ENCODE measurements around the gene P2RX3. TPM values are rescaled to one million over a fixed set of nuclear protein-coding genes. Genes with fewer than 3 reads are reported as not detected.

The P2RX3 gene
- total and polyA plus RNA-seq, 10 of the 15 experiments (the other 5 are each of a cell fraction or from before 2014, with no cell fraction given), result 0.05 to 0.12 TPM; not detected in 8

DNA sequence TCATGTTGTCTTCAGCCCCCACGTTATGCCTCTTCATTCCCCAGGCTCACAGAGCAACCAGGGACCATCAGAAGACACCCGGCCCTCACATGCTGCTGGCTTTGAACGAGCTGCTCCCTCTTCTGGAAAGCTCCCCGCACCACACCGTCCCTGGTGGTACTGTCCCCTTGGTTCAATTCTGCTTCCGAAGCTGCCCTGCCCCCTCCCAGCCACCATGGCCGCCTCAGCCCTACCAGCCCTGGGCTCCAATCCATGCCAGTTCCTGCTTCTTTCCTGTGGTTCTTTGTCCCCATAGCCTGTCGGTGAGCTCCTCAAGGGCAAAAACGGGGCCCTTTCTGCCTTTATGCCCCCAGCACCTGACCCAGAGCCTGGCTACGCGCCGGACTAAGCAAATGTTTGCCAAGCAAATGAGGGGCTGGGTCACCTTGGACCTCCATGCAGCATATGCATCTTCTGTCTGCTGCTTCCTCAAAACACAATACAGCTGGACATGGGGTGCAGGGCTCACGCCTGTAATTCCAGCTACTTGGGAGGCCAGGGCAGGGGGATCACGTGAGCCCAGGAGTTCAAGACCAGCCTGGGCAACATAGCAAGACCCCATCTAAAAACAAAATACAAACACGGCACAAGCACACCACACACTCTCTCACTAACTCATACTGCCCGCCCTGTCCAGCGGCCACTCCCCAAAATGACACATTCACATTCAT, 34.7 kb upstream of the P2RX3 start:
- ChIA-PET SMC1A (ENCODE audit: uncharacterized antibody, unreplicated experiment) (no interaction called here), RAD21 (ENCODE audit: unreplicated experiment) (no interaction called here), CTCF (interaction anchor here (0.8 kb wide), 1 partner anchor 8 kb away, joined by 3 read pairs; no protein-coding TSS in a partner anchor), POLR2A (no interaction called here)
- TF ChIP-seq, protein P1, sequence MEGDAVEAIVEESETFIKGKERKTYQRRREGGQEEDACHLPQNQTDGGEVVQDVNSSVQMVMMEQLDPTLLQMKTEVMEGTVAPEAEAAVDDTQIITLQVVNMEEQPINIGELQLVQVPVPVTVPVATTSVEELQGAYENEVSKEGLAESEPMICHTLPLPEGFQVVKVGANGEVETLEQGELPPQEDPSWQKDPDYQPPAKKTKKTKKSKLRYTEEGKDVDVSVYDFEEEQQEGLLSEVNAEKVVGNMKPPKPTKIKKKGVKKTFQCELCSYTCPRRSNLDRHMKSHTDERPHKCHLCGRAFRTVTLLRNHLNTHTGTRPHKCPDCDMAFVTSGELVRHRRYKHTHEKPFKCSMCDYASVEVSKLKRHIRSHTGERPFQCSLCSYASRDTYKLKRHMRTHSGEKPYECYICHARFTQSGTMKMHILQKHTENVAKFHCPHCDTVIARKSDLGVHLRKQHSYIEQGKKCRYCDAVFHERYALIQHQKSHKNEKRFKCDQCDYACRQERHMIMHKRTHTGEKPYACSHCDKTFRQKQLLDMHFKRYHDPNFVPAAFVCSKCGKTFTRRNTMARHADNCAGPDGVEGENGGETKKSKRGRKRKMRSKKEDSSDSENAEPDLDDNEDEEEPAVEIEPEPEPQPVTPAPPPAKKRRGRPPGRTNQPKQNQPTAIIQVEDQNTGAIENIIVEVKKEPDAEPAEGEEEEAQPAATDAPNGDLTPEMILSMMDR (IDR thresholded peaks at IDR 0.05 in 2 of 3, conservative IDR thresholded peaks at IDR 0.05 in 1 of 3; ENCODE audit: control insufficient read depth in 2 of 3, extremely low read depth in 1 of 3, insufficient read depth in 1 of 3, low read depth in 3 of 3, low read length in 3 of 3), result no peak
- TF ChIP-seq GATAD2B (conservative IDR thresholded peaks at IDR 0.05; ENCODE audit: low read depth), result no peak
- no peak for TF ChIP-seq ZNF24 (IDR thresholded peaks at IDR 0.05)
- TF ChIP-seq LARP7 (IDR thresholded peaks at IDR 0.05), result no peak
- TF ChIP-seq ZZZ3 (IDR thresholded peaks at IDR 0.05; ENCODE audit: control insufficient read depth, insufficient read length, low read depth), result no peak
- no peak for TF ChIP-seq RFX5 (IDR thresholded peaks at IDR 0.05; ENCODE audit: low read depth, low read length)
- no peak for TF ChIP-seq HCFC1 (IDR thresholded peaks at IDR 0.05; ENCODE audit: low read length)
- TF ChIP-seq, protein P2, sequence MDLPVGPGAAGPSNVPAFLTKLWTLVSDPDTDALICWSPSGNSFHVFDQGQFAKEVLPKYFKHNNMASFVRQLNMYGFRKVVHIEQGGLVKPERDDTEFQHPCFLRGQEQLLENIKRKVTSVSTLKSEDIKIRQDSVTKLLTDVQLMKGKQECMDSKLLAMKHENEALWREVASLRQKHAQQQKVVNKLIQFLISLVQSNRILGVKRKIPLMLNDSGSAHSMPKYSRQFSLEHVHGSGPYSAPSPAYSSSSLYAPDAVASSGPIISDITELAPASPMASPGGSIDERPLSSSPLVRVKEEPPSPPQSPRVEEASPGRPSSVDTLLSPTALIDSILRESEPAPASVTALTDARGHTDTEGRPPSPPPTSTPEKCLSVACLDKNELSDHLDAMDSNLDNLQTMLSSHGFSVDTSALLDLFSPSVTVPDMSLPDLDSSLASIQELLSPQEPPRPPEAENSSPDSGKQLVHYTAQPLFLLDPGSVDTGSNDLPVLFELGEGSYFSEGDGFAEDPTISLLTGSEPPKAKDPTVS (IDR thresholded peaks at IDR 0.05; ENCODE audit: low read depth, low read length), result no peak
- no peak for TF ChIP-seq RUNX3 (IDR thresholded peaks at IDR 0.05; ENCODE audit: low read length)
- no peak for TF ChIP-seq POU2F2 (IDR thresholded peaks at IDR 0.05; ENCODE audit: borderline replicate concordance, low read depth, low read length)
- no peak for TF ChIP-seq FOXM1 (IDR thresholded peaks at IDR 0.05; ENCODE audit: low read depth, low read length)
- no peak for TF ChIP-seq ZNF207 (IDR thresholded peaks at IDR 0.05; ENCODE audit: borderline replicate concordance)
- TF ChIP-seq, protein P3, sequence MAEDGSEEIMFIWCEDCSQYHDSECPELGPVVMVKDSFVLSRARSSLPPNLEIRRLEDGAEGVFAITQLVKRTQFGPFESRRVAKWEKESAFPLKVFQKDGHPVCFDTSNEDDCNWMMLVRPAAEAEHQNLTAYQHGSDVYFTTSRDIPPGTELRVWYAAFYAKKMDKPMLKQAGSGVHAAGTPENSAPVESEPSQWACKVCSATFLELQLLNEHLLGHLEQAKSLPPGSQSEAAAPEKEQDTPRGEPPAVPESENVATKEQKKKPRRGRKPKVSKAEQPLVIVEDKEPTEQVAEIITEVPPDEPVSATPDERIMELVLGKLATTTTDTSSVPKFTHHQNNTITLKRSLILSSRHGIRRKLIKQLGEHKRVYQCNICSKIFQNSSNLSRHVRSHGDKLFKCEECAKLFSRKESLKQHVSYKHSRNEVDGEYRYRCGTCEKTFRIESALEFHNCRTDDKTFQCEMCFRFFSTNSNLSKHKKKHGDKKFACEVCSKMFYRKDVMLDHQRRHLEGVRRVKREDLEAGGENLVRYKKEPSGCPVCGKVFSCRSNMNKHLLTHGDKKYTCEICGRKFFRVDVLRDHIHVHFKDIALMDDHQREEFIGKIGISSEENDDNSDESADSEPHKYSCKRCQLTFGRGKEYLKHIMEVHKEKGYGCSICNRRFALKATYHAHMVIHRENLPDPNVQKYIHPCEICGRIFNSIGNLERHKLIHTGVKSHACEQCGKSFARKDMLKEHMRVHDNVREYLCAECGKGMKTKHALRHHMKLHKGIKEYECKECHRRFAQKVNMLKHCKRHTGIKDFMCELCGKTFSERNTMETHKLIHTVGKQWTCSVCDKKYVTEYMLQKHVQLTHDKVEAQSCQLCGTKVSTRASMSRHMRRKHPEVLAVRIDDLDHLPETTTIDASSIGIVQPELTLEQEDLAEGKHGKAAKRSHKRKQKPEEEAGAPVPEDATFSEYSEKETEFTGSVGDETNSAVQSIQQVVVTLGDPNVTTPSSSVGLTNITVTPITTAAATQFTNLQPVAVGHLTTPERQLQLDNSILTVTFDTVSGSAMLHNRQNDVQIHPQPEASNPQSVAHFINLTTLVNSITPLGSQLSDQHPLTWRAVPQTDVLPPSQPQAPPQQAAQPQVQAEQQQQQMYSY (CRISPR knock-in tag; IDR thresholded peaks at IDR 0.05), result no peak
- no peak for TF ChIP-seq HDGF (IDR thresholded peaks at IDR 0.05)
- no peak for TF ChIP-seq SREBF2 (IDR thresholded peaks at IDR 0.05; ENCODE audit: low read length)
- no peak for TF ChIP-seq TBL1XR1 (IDR thresholded peaks at IDR 0.05; ENCODE audit: low read depth, low read length)
- no peak for TF ChIP-seq NFIC (IDR thresholded peaks at IDR 0.05; ENCODE audit: low read depth, low read length)
- Histone ChIP-seq H3K4me1 (ENCODE audit: control insufficient read depth, insufficient read depth, low read length) (0 out of 2 replicates have a peak, but pooled peaks cover 3% of the 10 kb centered on the region), H3K36me3 (ENCODE audit: control insufficient read depth in 2 of 2, insufficient read depth in 2 of 2, low read length in 1 of 2) (no peaks in the 10 kb centered on the region; a peak in 2 of 4 replicates), H3K9me3 (replicated peaks; ENCODE audit: control insufficient read depth, insufficient read depth, low read length) (no peaks in the 10 kb centered on the region; the same call in 2 of the 3 replicates), H3K27me3 (replicated peaks in 1 of 2; ENCODE audit: control insufficient read depth in 2 of 2, insufficient read depth in 2 of 2, low read length in 1 of 2) (no peaks in the 10 kb centered on the region), H3K4me3 (no peak overlapping the region), H4K20me1 (ENCODE audit: control insufficient read depth, insufficient read depth) (no peaks in the 10 kb centered on the region), H3K79me2 (ENCODE audit: control insufficient read depth, insufficient read depth, low read length) (no peaks in the 10 kb centered on the region), H3K27ac (ENCODE audit: control insufficient read depth, insufficient read depth) (no peak overlapping the region), H3K4me2 (ENCODE audit: control insufficient read depth, insufficient read depth) (no peak overlapping the region), H3K9ac (ENCODE audit: control insufficient read depth, insufficient read depth, low read length) (no peak overlapping the region), H2AFZ (ENCODE audit: control insufficient read depth, low read depth, low read length) (no peak overlapping the region)
- in situ Hi-C loops (cut with MboI) (no loop called here), intact Hi-C loops (cut with micrococcal nuclease; ENCODE audit: unreplicated experiment) (no loop called here)
- WGBS (ENCODE audit: insufficient coverage, insufficient replicate concordance, low lambda C conversion rate, missing lambda C conversion rate), result 81% methylated on average over 17 of the region's 17 CpGs
- DNase-seq (ENCODE audit: low read depth, low spot score) (no peak), ATAC-seq (no peak), FAIRE-seq (no peak)
- BruUV-seq (replicated peaks), result no TSS peak
